ENCODE data around the gene SAMD11.

Gene SAMD11

DNA sequence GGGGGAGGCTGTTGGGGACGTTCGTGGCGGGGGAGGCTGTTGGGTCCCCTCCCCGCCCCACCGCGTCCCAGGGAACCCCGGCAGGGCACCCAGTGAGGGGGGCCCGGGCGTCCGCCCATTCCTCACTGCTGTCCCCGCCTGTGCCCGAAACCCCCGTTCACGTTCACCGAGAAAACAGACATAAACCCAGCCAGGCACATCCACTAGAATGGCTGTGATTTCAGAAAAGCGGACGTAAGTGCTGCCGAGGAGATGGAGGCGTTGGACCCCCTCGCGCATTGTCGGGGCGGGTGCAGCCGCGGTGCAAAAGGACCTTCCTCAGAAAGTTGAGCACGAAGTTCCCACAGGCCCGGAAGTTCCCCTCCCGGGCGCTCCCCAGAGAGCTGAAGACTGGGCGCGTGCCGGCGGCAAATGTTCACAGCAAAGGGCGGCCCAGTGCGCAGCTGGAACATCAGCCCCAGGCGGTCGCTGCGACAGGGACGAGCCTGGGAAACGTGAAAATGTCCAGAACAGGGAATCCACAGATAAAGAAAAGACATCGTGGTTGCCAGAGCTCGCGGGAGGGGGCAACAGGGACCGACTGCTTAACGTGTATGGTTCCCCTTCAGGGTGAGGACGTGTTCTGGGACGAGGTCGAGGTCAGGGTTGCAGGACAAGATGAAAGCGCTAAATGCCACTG, 18.5 kb upstream of the SAMD11 start:
- no peak for DNase-seq (ENCODE audit: extremely low read depth in 1 of 2, low read depth in 1 of 2)

- no peak for DNase-seq (ENCODE audit: extremely low read depth in 1 of 2, low read depth in 1 of 2)
These were observed 17.7 kb upstream of the SAMD11 start for GRCh38 chr1:905811-906599.

GRCh38 chr1:906600-907420, 16.9 kb upstream of the SAMD11 start:
- no peak for DNase-seq (ENCODE audit: extremely low read depth in 1 of 2, low read depth in 1 of 2)

- DNase-seq (ENCODE audit: extremely low read depth in 1 of 2, low read depth in 1 of 2): no peak
These were observed 15.9 kb upstream of the SAMD11 start for GRCh38 chr1:907611-908451.

DNA sequence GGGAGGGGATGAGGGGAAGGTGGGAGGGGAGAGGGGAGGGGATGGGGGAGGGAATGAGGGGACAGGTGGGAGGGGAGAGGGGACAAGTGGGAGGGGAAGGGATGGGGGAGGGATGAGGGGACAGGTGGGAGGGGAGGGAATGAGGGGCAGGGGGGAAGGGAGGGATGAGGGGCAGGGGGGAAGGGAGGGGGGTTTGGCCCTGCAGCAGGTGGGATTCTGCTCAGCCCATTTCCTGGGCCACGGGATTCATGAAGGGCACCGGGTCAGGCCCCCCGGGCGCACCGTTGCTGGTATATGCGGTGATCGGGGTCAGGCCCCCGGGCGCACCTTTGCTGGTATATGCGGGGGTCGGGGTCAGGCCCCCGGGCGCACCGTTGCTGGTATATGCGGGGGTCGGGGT, 15.1 kb upstream of the SAMD11 start:
- DNase-seq (ENCODE audit: extremely low read depth in 1 of 2, low read depth in 1 of 2): no peak

GRCh38 chr1:909861-910310, 13.8 kb upstream of the SAMD11 start:
- no peak for DNase-seq (ENCODE audit: extremely low read depth in 1 of 2, low read depth in 1 of 2)

DNA sequence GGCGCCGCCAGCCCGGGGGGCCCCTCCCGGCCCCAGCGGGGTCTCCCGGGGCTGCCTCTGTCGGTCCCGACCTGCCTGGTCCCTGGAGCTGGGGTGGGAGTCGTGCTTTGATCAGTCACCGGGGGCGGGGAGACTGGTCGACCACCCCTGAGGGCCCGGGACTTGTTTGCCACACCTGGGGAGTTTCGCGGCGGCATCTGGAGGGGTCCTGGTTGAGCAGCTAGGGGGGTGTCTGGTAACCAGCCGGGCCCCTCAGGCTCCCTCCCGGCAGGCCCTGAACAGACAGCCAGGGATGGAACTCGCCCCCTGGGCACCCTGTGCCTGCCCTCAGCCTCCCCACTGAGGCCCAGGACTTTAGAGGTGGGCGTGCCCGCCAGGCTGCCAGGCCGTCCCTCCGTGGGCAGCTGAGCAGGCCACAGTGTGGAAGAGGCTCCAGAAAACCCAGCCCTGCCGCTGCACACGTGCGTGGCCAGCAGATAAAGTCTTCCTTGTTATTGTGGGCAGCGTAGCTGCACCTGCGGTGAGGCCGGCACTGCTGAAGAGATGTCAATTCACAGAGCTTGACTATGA, 13.3 kb upstream of the SAMD11 start:
- no peak for DNase-seq (ENCODE audit: extremely low read depth in 1 of 2, low read depth in 1 of 2)

- DNase-seq (ENCODE audit: extremely low read depth in 1 of 2, low read depth in 1 of 2): no peak
These were observed 12.6 kb upstream of the SAMD11 start for GRCh38 chr1:910881-911721.

DNA sequence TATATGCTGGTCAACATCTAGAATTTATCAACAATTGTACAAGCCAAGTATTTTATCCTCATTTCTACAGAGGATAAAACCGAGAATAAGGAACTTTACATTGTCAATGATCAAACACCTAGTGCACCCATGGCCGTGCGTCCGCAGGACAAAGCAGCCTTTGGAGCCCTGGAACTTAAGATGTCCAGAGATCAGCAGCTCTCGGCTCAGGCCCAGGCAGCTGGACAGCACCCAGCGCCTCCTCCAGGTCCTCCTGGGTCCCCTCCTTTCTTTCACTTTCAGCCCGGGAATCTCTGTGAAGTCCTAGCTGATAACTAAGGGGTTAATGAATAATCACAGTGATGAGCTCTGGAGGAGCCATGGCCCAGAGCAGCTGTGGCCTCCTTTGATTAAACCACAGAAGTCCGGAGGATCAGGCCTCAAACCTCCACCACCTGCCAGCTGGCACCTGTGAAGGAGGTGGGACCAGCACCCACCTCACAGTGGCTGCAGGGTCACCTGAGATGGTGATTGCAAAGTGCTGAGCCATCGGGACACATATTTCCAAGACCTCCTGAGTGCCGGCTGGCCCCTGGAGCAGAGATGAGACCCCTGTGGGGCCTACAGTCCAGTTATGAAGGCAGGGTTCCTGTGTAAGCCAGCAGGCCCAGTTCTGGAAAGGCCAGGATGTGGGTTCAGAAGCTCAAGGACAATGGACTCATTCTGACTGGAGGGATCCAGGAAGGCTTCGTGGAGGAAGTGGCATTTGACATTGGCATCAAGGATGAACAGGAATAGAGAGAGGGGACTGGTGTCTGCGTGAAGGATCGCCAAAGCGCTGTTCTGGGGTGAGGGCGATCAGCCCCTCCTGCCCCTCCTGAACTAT, 11.6 kb upstream of the SAMD11 start:
- DNase-seq (ENCODE audit: extremely low read depth in 1 of 2, low read depth in 1 of 2): no peak

GRCh38 chr1:912740-913301, 10.9 kb upstream of the SAMD11 start:
- DNase-seq (ENCODE audit: extremely low read depth in 1 of 2, low read depth in 1 of 2): no peak

GRCh38 chr1:913491-914130, 10.1 kb upstream of the SAMD11 start:
- DNase-seq (ENCODE audit: extremely low read depth in 1 of 2, low read depth in 1 of 2): no peak

DNA sequence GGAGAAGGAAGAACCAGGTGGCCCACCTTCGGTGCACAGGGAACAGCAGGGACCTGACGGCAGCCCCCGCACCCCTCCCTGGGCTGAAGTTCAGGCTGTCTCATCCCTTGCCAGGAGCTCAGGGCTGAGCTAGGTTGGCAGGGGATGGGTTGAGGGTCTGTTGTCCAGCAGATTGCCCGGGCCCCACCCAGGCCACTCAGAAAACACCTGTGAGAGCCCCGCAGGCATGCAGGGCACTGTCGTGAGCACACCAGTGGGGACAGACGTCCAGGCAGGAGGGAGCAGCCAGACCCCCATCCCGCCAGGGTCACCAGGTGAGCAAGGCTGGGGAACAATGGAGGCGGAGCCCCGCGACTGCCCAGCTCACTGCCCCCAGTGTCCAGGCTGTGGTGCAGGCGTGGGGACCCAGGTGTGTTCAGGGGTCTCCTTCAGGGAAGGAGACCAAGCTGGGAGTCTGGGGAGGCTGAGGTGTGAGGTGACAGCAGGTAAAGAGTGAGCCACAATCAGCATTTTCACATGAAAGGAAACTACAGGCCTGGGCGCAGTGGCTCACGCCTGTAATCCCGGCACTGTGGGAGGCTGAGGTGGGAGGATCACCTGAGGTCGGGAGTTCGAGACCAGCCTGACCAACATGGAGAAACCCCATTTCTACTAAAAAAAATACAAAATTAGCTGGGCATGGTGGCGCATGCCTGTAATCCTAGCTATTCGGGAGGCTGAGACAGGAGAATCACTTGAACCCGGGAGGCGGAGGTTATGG, 9.4 kb upstream of the SAMD11 start:
- DNase-seq (ENCODE audit: extremely low read depth in 1 of 2, low read depth in 1 of 2): no peak

- DNase-seq (ENCODE audit: extremely low read depth in 1 of 2, low read depth in 1 of 2): no peak
These were observed 8.8 kb upstream of the SAMD11 start for GRCh38 chr1:914891-915280.

- DNase-seq (ENCODE audit: extremely low read depth in 1 of 2, low read depth in 1 of 2): no peak
These were observed 8.2 kb upstream of the SAMD11 start for GRCh38 chr1:915295-916172.

DNA sequence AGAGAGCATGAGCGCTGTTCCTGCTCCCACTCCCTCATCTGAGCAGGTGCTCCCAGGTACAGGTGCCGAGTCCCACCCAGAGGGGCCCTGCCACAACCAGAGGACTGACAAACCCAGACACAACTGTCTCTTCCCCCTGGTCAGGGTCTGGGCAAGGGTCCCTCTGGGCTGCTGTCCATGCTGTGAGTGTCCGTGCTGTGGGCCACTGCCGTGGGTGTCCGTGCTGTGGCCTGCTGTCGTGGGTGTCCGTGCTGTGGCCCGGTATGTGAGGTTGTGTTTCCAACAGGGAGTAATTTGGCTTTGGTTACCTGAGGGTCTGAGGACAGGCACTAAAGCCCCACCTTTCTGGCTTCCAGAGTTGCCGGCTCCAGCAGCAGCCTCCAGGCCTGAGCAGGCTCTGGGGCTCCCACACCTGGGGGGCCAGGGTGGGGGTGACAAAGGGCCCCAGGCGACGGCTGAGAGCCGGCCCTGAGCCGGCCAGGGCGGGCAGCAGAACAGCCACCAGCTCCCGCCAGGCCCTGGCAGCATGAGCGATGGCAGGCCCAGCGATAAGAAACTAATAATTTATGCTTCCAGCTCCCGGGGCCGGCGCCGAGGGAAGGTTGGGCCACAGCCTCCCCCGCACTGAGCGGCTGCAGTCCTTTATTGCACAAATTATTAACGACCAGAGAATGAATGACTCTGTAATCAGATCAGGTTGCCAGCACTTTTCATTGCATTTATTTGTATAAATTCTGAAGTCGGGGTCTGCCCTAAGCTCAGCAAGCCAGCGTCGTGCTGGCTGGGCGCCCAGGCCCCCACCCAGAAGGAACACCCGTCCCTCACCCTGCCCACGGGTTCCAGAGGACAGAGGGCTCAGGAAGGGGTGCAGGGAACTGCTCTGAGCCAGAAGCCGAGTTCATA, 7.3 kb upstream of the SAMD11 start:
- no peak for DNase-seq (ENCODE audit: extremely low read depth in 1 of 2, low read depth in 1 of 2)

All from activated CD8-positive, alpha-beta memory T cell treated with anti-CD3 and anti-CD28 coated beads for 1 hour (primary cell).